ENCODE data around the gene ANKMY2. TPM values are rescaled to one million over a fixed set of nuclear protein-coding genes. Genes with fewer than 3 reads are reported as not detected.

Gene ANKMY2
- total RNA-seq (2014; rRNA removed; shearing (Covaris generic)), result 9.9 and 11.7 TPM in 2 replicates

DNA sequence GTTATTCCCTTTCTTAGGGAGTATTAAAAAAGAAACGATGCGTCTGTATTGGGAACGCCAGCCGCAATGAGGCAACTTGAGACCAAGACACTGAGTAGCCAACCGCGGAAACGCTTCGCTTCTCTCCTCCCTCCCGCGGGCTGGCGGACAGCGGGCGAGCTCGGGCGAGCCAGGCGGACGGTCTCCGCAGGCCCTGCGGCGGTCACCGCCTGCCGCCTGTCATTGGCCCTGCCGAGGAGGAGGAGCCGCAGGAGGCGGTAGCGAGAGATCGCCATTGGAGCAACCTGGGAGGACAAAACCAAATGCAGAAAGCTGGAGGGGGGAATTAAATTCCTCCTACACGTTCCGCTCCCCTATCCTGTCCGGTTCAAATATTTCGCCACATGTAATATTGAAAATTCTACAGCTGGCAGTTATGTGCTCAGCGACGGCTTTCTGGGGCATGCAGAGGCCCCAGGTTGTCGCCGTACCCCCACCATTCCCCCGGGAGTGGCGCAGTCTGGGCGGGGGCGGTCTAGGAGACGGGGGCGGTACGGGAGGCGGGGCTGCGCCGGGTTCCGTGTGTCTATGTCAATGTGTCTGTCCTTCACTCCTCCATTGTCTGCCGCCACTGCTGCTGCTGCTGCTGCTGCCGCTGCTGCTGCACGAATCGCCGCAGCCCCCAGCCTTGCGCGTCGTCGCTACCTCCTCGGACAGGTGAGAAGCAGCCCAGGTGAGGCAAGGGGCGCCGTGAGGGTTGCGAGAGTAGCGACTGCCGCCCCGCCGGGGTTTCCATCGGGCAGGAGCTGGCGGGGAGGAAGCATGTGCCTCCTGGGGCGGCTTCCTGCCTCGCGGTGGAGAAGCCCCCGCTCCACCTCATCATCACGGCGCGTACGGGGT lies at the start of gene ANKMY2, which contains the start of gene BZW2:
TSS of gene ANKMY2 (minus strand) at position 162 of the 879 bp plus-strand sequence. CDS start 181 bp downstream, outside the sequence.
TSS of gene BZW2 (plus strand) at position 589 of the 879 bp plus-strand sequence. CDS start 19,263 bp downstream, outside the sequence.

Other genes starting within 250 kb of the ANKMY2 start
- gene CRPPA, start 224.2 kb downstream of the ANKMY2 start, total RNA-seq (2014; rRNA removed; shearing (Covaris generic)), result 0.64 and 1.5 TPM in 2 replicates
- not detected in 2 replicates for gene SOSTDC1, start 180.0 kb downstream of the ANKMY2 start, total RNA-seq (2014; rRNA removed; shearing (Covaris generic))
- gene LRRC72, start 118.9 kb downstream of the ANKMY2 start, total RNA-seq (2014; rRNA removed; shearing (Covaris generic)), result not detected in 2 replicates
- 129 and 172 TPM in 2 replicates for gene BZW2, start 427 bp upstream of the ANKMY2 start, total RNA-seq (2014; rRNA removed; shearing (Covaris generic))
- 24.3 and 28.1 TPM in 2 replicates for gene TSPAN13, start 108.0 kb upstream of the ANKMY2 start, total RNA-seq (2014; rRNA removed; shearing (Covaris generic))
- not detected in 2 replicates for gene AGR2, start 159.2 kb upstream of the ANKMY2 start, total RNA-seq (2014; rRNA removed; shearing (Covaris generic))
- gene AGR3, start 236.2 kb upstream of the ANKMY2 start, total RNA-seq (2014; rRNA removed; shearing (Covaris generic)), result 0.24 TPM in 1 of 2 replicates, not detected in the other